Activated naive CD8-positive, alpha-beta T cell treated with anti-CD3 and anti-CD28 coated beads, Interleukin-2, amount 50 U/mL, for 16 hours (primary cell): ENCODE data around the gene ANKLE1.

Experiments
- DNase-seq: peaks from one replicate; pipeline ENCODE4 v3.0.0-alpha.2; 2020; ENCODE audit warnings: low read depth, low spot score

The ANKLE1 gene

DNA sequence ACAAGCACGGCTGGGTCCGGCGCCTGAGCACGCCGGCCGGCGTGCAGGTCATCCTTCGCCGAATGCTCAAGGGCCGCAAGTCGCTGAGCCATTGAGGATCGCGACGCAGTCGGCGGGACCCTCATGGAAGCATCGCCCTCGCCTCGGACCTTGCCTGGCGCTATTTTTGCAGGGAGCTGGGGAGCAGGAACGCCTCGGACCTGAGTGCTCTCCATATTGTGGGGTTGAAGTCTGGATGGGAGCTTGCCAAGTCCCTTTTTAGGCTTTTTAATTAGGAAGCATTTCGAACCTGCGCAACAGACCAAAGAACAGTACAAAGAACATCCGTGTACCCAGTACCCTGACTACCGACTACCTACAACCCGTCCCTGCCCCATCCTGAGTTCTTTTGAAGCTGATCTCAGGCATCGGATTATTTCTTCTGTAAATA lies 24.6 kb downstream of the ANKLE1 start:
- no peak for DNase-seq

DNA sequence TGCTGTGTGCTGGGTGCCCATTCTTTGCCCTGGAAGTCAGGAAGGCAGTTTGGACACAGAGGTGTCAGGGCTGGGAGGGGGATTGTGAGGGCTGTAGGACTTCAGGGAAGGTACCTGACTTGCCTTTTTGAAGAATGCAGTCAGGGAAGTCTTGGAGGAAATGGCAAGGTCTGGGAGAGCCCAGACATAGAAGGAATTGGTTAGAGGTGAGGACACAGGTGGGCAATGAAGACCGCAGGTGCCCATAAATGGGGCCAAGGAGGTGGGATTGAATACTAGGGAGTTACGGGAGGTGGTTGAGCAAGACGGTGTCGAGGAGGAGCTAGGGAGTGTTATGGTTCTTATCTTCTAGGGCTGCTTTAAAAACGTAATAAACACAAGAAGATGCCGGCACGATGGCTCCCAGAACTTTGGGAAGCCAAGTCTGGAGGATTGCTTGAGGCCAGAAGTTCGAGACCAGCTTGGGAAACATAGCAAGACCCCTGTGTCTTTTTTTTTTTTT lies 26.2 kb downstream of the ANKLE1 start:
- no peak for DNase-seq

DNA sequence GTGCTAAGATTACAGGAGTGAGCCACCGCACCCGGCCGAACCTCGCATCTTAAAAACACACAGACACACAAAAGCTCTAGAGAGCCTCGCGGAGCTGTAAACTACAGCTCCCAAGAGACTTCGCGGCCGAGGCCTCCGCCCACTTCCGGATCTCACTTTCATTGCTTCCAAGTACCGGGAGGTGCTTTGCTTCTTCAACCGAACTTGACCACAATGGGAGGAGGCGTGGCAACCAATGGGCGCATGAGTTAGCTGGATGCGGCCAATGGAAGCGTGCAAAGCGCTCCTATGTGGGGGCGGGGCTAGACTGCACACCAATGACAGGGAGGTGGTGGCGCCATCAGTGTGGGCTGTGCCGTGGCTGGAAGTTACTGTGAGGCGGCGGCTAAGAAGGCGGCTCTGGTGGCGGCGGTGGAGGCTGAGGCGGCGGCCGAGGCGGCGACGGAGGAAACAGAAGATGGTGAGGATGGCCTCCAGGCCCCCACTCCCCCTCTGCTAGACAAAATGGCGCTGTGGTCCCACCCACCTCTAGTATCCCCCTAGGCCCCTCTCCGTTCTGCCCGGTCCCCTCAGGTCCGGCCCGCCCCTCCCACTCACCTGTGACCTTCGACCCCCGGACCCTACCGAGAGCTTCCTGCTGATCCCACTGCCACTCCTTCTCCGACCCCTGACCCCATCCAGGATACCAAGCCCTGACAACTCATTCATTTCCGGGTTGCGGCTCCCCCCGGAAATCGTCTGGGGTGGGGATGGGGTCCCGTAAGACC lies 27.7 kb downstream of the ANKLE1 start, which contains the start of gene DDA1:
Gene DDA1 (plus strand): TSS at position 366 of the 767 bp plus-strand sequence. CDS start 92 bp downstream, at position 458.
- DNase-seq = peak; percentile 99

DNA sequence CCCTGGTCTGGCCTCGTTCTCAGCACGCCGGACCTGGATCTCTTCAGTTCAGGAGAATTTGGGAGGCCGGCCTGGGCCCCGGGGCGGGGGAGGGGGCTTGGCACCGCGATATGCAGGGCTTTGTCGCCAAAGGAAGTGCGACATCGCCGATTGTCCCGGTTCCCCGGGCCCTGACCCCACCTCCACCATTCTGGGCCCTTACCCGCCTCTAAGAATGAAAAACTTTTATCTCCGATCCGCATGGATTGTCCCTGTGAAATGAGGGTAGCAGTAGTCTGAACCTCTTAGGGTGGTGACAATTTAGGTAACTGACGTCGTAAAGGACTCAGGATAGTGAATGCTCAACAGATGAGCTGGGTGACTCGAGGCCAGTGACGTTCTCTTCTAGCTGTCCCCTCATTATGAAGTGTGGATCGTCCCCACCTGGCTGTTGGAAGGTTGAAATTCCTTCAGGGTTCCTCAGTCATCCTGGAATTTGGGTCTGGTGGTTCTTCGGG lies 28.3 kb downstream of the ANKLE1 start:
- no peak for DNase-seq

DNA sequence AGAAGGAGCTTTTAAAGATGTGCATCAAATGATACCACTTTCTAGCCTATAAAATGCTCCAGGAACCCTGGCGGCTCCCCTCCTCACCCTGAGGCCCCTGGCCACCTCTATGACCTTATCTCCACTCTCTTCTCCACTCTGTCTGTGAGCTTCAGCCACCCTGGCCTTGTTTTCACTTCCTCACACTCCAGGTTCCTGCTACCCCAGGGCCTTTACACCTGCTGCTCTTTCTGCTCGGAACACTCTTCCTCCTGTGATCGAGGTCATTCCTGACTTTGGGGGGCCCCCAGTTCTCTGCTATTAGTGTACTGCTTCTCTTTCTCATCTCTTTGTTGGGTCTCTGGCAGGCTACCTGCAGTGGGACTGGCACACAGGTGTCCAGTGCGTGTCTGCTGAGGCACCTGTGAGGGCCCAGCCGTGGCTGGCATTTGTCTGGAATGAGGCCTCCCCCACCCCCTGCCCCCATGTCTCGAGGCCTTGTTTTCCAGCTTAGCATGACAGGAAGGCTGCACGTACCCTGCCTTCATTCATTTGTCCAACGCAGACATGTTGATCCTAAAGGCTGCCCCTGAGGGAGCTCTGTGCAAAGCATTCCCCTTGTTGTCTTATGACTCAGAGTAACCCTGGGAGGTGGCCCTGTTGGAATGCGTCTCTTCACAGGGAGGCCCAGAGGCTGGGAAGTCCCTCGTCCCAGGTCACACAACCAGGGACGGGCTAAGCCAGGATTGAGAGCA lies 29.9 kb downstream of the ANKLE1 start:
- no peak for DNase-seq

DNA sequence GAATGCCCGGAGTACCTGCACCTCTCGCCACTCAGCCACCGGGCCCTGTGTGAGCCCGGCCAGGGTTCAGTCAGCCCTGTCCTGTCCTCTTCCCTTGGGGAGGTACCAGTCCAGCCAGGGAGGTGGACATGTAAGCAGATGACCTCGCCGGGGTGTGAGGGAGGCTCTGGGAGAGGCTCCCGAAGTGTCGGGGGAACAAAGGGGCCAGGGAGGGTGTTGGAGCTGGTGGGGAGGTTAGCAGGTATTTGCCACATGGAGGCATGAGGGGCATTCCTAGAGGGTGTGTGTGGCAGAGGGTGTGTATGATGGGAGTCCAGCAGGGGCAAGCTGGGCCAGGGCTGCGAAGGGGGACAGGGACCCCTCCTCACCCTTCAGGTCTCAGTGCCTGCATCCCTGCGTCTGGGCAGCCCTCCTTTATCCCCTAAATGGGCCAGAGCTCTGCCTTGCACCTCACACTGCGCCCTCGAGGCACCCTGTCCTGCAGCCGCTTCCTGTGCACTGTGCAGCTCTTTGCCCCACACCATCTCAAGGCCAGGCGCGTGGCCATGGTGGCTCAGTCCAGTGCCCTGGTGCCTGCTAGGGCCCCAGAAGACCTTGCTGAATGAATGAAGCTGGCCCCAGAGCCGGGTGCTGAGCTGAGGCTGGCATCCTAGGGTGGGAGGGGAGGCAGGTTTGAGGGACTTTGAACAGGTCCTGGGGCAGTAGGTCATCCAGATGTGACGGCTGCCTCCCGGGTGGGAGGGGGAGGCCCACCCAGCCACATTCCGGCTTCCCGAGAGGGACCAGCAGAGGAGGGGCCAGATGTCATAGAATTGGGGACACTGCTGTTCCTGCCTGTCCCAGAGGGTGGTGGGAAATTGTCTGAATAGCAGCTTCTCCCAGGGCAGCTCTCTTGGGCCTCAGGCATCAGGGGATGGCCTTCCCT lies 30.8 kb downstream of the ANKLE1 start:
- no peak for DNase-seq

DNA sequence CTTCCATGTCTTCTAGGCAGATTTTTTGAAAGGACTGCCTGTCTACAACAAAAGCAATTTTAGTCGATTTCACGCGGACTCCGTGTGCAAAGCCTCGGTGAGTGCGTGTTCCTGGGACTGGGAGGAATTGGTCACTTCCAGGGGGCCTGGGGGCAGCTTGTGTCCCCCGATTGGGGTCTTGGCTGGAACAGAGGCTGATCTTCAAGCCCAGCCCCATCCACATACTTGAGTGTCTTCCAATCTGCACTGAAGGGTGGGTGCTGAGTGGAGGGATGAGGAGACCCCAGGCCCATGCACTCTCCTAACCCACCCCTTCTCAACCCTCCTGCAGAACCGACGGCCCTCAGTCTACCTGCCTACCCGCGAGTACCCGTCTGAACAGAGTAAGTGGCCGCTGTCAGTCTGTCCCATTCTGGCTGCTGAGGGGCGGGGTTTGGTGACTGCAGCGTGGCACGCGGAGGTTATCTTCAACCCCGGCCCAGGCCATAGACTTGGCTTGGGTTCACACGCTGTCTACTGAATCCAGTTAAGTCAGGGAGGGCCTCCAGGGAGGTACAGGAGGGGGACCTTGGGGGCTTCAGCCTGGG lies 32.4 kb downstream of the ANKLE1 start:
- no peak for DNase-seq

DNA sequence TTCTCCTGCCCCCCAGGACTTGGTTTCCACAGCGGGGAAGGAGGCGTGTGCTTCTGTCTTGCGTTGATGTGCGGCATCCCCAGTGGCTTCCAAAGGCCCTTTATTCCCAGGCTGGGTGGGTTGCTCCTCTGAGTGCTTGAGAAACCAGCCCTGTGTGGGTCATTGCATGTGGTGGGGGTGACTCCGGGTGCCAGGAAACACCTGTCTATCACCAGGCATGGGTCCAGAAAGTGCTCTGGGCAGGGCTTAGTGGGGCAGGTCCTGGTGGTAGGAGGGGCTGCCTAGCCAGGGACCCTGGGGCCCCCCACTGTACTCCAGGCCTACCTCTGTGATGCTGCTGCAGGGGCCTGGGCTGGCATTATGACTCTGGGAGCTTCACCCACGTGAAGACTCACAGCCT lies 37.3 kb downstream of the ANKLE1 start:
- no peak for DNase-seq

DNA sequence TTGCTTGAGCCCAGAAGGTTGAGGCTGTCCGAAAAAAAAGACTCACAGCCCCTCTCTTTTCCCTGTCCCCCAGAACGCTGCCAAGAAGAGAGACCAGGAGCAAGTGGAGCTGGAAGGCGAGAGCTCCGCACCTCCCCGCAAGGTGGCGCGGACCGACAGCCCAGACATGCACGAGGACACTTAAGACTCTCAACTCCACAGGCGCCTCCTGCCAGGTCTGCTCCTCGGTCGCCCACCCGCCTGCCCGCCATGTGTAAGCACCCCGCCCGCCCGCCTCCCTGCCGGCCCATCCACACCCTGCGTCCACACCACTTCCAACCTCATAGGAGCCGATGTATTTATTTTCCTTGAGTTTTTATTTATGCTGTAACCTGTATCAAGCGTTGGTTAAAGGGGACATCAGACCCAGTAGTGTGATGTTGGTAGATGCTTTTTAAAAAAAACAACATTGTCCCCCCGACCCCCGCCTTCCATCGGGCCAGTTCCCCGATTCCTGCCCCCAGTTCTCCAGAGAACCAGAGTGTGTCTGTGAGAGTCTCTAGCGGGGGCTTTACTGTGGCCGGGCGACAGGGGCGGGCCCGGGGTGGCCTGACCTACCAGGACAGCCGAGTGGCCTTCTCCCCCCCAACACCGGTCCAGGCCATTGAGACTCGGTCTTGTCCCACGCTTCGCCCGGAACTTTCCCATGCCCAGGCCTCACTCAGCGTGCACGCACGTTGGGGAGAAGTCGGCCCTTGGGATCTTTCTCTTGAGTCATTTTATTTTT lies 38.0 kb downstream of the ANKLE1 start:
- DNase-seq = no peak

DNA sequence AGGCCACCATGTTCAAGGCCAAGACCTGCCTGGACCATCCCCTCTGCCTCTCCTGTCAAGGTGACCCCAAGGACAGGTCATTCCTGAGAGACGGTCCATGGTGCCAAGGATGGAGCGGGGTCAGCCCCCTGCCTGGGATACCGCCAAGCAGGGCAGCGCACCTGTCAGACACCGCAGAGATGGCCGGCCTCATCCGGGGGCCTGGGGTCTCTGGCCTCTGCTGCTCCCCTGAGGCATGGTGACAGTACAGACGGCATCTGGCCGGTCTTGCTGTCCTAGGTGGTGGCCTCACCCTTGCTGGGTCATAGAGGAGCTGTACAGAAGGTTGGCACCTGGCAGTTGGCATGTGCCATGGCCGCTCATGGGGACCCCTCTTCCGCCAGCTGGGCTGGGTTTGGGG lies 38.7 kb downstream of the ANKLE1 start:
- DNase-seq = no peak

DNA sequence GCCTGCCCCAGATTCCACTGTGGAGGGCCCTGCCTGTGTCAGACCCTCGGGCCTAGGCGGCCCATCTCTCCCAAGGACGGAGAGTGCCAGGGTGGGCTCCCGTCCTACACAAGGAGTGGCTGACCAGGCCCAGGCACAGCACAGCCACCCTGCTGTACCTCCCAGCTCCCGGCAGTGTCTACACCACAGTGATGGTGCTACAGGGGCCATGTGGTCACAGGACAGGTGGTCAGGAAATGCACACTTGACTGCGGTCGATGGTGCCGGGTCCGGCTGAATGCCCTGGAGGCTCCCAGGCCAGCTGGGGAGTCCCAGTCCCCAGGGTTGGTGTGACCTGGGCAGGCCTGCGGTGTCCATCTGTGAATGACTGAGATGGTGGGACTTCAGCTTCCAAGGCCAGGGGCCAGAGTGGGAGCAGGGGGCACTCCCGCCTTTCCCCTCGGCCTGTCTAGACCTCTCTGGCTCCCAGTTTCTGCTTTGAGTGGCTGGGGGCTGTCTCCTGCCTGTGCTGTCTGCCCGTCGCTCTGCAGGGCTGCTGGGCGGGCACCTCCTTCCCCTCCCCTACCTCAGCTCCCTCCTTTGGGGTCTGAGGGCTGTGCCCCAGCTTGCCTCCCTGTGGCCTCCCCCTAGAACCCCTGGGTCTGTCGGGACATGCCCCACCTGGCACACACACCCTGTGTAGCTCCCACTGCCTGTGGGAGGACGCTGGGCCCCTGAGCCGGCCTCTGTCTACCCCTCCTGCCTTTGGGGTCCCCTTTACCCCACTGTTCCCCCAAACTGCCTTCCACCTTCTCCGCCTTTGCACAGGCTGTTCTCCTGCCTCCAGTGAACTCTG lies 40.2 kb downstream of the ANKLE1 start:
- DNase-seq = no peak

DNA sequence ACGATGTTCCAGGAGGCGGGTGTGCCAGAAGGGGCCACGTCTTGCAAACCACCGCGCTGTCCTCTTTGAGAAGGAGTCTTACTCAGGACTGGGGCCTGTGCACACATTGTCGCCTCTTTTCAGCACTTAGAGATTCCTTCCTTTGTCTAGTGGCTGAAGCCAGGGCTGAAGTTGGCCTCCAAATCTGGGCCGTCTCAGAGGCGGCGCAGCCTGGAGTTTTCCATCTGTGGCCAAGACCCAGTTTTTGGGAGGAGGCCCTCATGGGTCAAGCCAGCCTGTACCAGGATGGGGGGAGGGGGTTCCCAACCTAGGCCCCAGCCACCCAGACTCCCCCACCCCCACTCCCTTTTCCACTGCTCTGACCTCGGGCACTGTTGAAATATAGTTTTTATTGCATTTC lies 41.2 kb downstream of the ANKLE1 start:
- DNase-seq = no peak

DNA sequence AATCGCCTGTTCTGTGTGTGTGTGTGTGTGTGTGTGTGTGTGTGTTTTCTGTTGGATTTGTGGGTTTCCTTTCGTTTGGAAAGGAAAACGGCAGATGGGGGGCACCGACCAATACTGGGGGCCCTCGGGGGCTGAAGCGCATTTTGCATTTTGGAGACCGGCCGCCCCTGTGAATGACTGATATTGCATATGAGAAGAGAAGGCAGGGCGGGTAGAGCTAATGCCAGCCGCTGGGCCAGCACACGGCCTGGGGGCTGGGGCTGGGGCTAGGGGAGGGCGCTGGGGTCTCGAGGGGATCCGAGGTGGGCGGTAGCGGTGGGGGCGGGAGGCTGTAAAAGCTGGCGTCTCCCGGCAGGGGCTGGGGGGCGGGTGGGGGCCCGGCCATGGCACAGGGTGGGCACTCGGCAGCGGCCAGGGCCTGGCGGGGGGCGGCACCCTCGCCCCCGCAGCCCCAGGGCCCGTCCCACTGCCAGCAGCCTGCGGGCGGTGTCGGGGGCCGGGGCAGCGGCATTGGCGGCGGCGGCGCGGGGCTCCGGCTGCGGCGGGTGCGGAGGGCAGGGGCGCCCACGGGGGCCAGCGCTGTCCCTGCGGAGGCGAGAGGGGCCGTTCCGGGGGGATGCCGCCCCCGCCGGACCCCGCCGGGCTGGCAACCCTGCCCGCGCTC lies 41.7 kb downstream of the ANKLE1 start:
- DNase-seq = no peak

DNA sequence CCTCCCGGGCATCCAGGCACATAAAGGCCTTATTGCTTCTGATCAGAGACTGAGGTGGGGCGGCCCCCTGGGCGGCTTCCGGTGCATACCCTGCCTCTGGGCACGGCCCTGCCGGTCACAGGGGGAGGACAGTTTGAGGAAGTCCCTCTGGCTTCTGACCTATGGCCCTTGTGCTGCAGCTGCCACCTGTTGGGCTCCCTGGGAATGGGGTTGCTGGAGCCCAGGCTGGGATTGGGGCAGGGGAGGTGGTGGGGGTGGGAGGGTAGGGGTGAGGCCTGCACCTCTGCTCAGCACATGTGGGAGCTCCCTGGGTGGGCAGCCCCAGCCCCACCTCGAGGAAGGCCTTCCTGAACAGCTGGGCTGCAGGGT lies 42.2 kb downstream of the ANKLE1 start:
- no peak for DNase-seq

DNA sequence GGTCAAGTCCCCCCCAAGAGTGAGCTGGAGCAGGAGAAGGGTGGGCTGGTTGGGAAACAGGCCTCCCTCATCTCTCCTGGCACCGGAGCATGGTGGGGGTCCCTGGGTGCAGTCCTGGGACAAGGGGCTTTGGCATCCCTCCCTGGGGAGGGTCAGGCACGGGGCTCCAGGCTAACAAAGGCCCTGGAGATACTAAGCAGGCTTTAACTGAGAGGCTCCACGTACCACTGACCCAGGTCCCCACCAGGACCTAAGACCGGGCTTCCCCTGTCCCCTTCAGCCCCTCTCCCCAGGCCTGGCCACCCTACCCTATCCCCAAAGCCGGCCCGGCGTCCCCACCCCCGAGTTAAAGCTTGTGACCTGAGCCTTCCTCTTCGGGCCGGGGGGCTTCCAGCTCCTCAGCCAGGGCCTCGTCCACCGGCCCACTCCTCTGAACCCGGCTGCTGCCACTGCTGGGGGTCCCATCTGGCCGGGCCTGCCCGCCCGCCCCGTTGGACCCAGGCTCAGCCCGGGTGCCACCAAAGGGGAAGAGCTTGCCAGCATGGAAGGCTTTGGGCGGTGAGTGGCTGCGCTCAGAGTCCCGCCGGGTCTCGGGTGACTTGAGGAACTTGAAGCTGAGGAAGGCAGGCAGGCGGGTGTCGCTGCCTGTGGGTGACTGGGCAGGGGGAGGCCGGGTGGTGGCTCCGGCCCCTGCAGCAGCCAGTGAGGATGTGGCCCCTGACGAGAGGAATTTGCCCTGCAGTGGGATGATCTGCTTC lies 42.8 kb downstream of the ANKLE1 start:
- DNase-seq = no peak

DNA sequence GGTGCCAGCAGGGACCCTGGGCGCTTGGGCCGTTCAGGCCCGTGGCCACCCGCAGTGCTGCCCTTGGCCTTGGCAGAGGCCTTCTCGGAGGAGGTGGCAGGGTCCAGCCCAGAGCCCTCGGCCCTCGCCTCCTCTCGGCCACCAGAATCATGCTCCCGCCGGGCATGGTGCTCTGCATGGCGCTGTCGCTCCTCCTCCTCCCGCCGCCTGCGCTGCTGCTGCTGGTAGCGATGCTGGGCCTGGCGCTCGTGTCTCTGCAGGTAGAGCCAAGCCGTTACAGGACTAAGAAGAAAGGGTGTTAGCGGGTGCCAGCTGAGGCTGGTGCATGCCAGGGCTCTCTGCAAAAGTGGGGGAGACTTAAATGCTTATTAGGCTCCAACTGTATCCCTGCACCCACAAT lies 43.4 kb downstream of the ANKLE1 start:
- no peak for DNase-seq

DNA sequence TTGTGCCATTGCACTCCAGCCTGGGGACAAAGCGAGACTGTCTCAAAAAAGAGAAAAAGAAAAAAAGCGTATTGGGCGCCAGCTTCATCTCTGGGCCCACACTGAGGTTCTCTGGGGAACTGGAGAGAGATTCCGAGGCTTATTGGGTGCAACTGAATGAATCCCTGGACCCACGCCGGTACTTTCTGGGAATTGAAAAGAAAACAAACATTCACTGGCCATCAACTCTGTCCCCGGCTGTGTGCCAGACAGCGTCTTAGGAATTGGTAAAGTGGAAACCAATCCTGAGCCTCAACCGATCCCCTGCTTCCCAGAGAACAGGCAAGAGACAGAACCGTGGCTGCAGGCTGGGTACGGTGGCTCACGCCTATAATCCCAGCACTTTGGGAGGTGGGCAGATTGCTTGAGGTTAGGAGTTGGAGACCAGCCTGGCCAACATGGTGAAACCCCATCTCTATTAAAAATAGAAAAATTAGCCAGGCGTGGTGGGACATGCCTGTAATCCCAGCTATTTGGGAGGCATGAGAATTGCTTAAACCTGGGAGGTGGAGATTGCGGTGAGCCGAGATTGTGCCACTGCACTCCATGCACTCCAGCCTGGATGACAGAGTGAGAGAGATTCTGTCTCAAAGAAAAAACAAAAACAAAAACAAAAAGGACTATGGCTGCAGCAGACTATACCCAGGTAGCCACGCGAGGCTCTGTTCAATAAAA lies 44.3 kb downstream of the ANKLE1 start:
- no peak for DNase-seq

DNA sequence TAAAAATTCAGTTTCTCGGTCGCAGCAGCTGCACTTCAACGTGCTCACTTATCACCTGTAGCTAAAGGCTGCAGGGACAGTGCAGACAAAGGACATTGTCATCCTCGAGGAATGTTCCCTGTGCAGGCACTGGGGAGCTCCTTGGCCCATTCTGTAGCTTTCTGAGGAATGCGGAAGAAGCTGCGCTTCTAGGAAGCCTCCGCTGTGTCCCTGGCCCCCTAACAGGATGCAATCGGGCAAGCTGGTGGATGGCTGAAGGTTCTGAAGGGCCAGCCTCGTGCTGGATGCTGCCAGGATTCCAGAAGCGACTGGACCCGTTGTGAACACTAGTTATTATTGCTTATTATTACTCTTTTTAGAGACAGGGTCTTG lies 44.9 kb downstream of the ANKLE1 start:
- no peak for DNase-seq
